Measurements from ENCODE around the gene TTC23. TPM values are rescaled to one million over a fixed set of nuclear protein-coding genes. Genes with fewer than 3 reads are reported as not detected.

Gene TTC23
- total and polyA plus RNA-seq, 7 experiments from 2014 or later: 0.34 to 4.0 (median 0.92) TPM

GRCh38 chr15:99165020-99165790 is 84.2 kb downstream of the TTC23 start:
- no peak for DNase-seq
- peak overlapping the region in 1 of 9 donors; percentile 26 for H3K27ac Mint-ChIP-seq
- H3K27me3 ChIP-seq (ENCODE audit: control insufficient read depth in 2 of 2, insufficient read depth in 2 of 2, low read length in 2 of 2): no peaks in the 10 kb centered on the region
- ATAC-seq: no peak
- H3K4me1 ChIP-seq (ENCODE audit: control insufficient read depth in 2 of 2, insufficient read depth in 2 of 2, low read length in 2 of 2): peaks cover 0 to 6% of the 10 kb centered on the region in 2 donors
- H3K4me3 Mint-ChIP-seq: no peak overlapping the region
- no peak overlapping the region for H3K4me3 ChIP-seq (ENCODE audit: low read length)
- intact Hi-C loops (cut with micrococcal nuclease): no loop called here
- no peaks in the 10 kb centered on the region for H3K27me3 Mint-ChIP-seq
- H3K36me3 Mint-ChIP-seq: no peaks in the 10 kb centered on the region
- ChIA-PET POLR2A (no interaction called here), CTCF (no interaction called here)
- H3K4me1 Mint-ChIP-seq: peaks cover 0 to 24% (median 19%) of the 10 kb centered on the region in 7 donors
- no peak overlapping the region for H3K27ac ChIP-seq (ENCODE audit: low read depth, low read length)
- H3K9me3 Mint-ChIP-seq: no peaks in the 10 kb centered on the region
- H3K36me3 ChIP-seq (ENCODE audit: control insufficient read depth in 2 of 3, insufficient read depth in 3 of 3, low read length in 3 of 3): no peaks in the 10 kb centered on the region
- H3K9me3 ChIP-seq (ENCODE audit: control insufficient read depth in 2 of 3, low read length in 3 of 3): no peaks in the 10 kb centered on the region

GRCh38 chr15:99164119-99164518 is 85.3 kb downstream of the TTC23 start:
- DNase-seq (no peak), ATAC-seq (no peak)
- Histone ChIP-seq H3K36me3 (ENCODE audit: control insufficient read depth in 2 of 3, insufficient read depth in 3 of 3, low read length in 3 of 3) (no peaks in the 10 kb centered on the region), H3K27me3 (ENCODE audit: control insufficient read depth in 2 of 2, insufficient read depth in 2 of 2, low read length in 2 of 2) (no peaks in the 10 kb centered on the region), H3K4me1 (ENCODE audit: control insufficient read depth in 2 of 2, insufficient read depth in 2 of 2, low read length in 2 of 2) (peaks cover 0 to 6% of the 10 kb centered on the region in 2 donors), H3K9me3 (ENCODE audit: control insufficient read depth in 2 of 3, low read length in 3 of 3) (no peaks in the 10 kb centered on the region), H3K4me3 (ENCODE audit: low read length) (no peak overlapping the region), H3K27ac (ENCODE audit: low read depth, low read length) (no peak overlapping the region)
- H3K4me3 Mint-ChIP-seq: no peak overlapping the region
- peak overlapping the region in 1 of 9 donors; percentile 18 for H3K27ac Mint-ChIP-seq
- H3K27me3 Mint-ChIP-seq: no peaks in the 10 kb centered on the region
- H3K36me3 Mint-ChIP-seq: peaks cover 0 to 4% (median 0%) of the 10 kb centered on the region in 5 donors
- H3K4me1 Mint-ChIP-seq: peaks cover 0 to 24% (median 19%) of the 10 kb centered on the region in 7 donors
- H3K9me3 Mint-ChIP-seq: no peaks in the 10 kb centered on the region
- POLR2A ChIA-PET: no interaction called here
- intact Hi-C loops (cut with micrococcal nuclease): no loop called here
- CTCF ChIA-PET: no interaction called here

GRCh38 chr15:99163271-99164062 is 85.9 kb downstream of the TTC23 start:
- Mint-ChIP-seq H3K9me3 (no peaks in the 10 kb centered on the region), H3K36me3 (peaks cover 0 to 4% (median 0%) of the 10 kb centered on the region in 5 donors), H3K27me3 (no peaks in the 10 kb centered on the region), H3K4me3 (peak overlapping the region in 1 of 10 donors; percentile 29), H3K27ac (peak overlapping the region in 3 of 9 donors; percentile 38 to 83 (median 57)), H3K4me1 (peaks cover 0 to 24% (median 19%) of the 10 kb centered on the region in 7 donors)
- no peak for DNase-seq
- Histone ChIP-seq H3K27ac (ENCODE audit: low read depth, low read length) (no peak overlapping the region), H3K27me3 (ENCODE audit: control insufficient read depth in 2 of 2, insufficient read depth in 2 of 2, low read length in 2 of 2) (no peaks in the 10 kb centered on the region), H3K4me3 (ENCODE audit: low read length) (no peak overlapping the region), H3K9me3 (ENCODE audit: control insufficient read depth in 2 of 3, low read length in 3 of 3) (no peaks in the 10 kb centered on the region), H3K36me3 (ENCODE audit: control insufficient read depth in 2 of 3, insufficient read depth in 3 of 3, low read length in 3 of 3) (no peaks in the 10 kb centered on the region), H3K4me1 (ENCODE audit: control insufficient read depth in 2 of 2, insufficient read depth in 2 of 2, low read length in 2 of 2) (peaks cover 0 to 6% of the 10 kb centered on the region in 2 donors)
- POLR2A ChIA-PET: no interaction called here
- CTCF ChIA-PET: no interaction called here
- intact Hi-C loops (cut with micrococcal nuclease): no loop called here
- peak; percentile 37 for ATAC-seq

GRCh38 chr15:99158626-99159412 is 90.6 kb downstream of the TTC23 start:
- H3K4me1 Mint-ChIP-seq: peaks cover 0 to 20% (median 14%) of the 10 kb centered on the region in 7 donors
- Histone ChIP-seq H3K9me3 (ENCODE audit: control insufficient read depth in 2 of 3, low read length in 3 of 3) (no peaks in the 10 kb centered on the region), H3K4me3 (ENCODE audit: low read length) (no peak overlapping the region), H3K27me3 (ENCODE audit: control insufficient read depth in 2 of 2, insufficient read depth in 2 of 2, low read length in 2 of 2) (no peaks in the 10 kb centered on the region), H3K36me3 (ENCODE audit: control insufficient read depth in 2 of 3, insufficient read depth in 3 of 3, low read length in 3 of 3) (no peaks in the 10 kb centered on the region), H3K4me1 (ENCODE audit: control insufficient read depth in 2 of 2, insufficient read depth in 2 of 2, low read length in 2 of 2) (peaks cover 0 to 6% of the 10 kb centered on the region in 2 donors), H3K27ac (ENCODE audit: low read depth, low read length) (no peak overlapping the region)
- no peak for DNase-seq
- ChIA-PET POLR2A (no interaction called here), CTCF (no interaction called here)
- no peak overlapping the region for H3K4me3 Mint-ChIP-seq
- no peaks in the 10 kb centered on the region for H3K27me3 Mint-ChIP-seq
- H3K27ac Mint-ChIP-seq: no peak overlapping the region
- ATAC-seq: no peak
- intact Hi-C loops (cut with micrococcal nuclease): no loop called here
- no peaks in the 10 kb centered on the region for H3K9me3 Mint-ChIP-seq
- H3K36me3 Mint-ChIP-seq: peaks cover 0 to 4% (median 0%) of the 10 kb centered on the region in 5 donors

- DNase-seq (no peak), ATAC-seq (no peak)
- Histone ChIP-seq H3K27ac (ENCODE audit: low read depth, low read length) (no peak overlapping the region), H3K4me3 (ENCODE audit: low read length) (no peak overlapping the region), H3K36me3 (ENCODE audit: control insufficient read depth in 2 of 3, insufficient read depth in 3 of 3, low read length in 3 of 3) (no peaks in the 10 kb centered on the region), H3K4me1 (ENCODE audit: control insufficient read depth in 2 of 2, insufficient read depth in 2 of 2, low read length in 2 of 2) (no peaks in the 10 kb centered on the region), H3K27me3 (ENCODE audit: control insufficient read depth in 2 of 2, insufficient read depth in 2 of 2, low read length in 2 of 2) (peaks cover 0 to 3% of the 10 kb centered on the region in 2 donors), H3K9me3 (ENCODE audit: control insufficient read depth in 2 of 3, low read length in 3 of 3) (no peaks in the 10 kb centered on the region)
- peaks cover 0 to 9% (median under 1%) of the 10 kb centered on the region in 7 donors for H3K4me1 Mint-ChIP-seq
- intact Hi-C loops (cut with micrococcal nuclease): no loop called here
- ChIA-PET CTCF (no interaction called here), POLR2A (interaction anchor here (0.7 kb wide), 1 partner anchor 601 kb away, joined by 3 read pairs; no protein-coding TSS in a partner anchor)
- H3K27ac Mint-ChIP-seq: no peak overlapping the region
- peaks cover 0 to 4% (median 0%) of the 10 kb centered on the region in 5 donors for H3K36me3 Mint-ChIP-seq
- H3K4me3 Mint-ChIP-seq: no peak overlapping the region
- no peaks in the 10 kb centered on the region for H3K9me3 Mint-ChIP-seq
- H3K27me3 Mint-ChIP-seq: no peaks in the 10 kb centered on the region
Measured at GRCh38 chr15:99157456-99157855, 91.9 kb downstream of the TTC23 start.

- Histone ChIP-seq H3K9me3 (ENCODE audit: control insufficient read depth in 2 of 3, low read length in 3 of 3) (no peaks in the 10 kb centered on the region), H3K36me3 (ENCODE audit: control insufficient read depth in 2 of 3, insufficient read depth in 3 of 3, low read length in 3 of 3) (no peaks in the 10 kb centered on the region), H3K4me3 (ENCODE audit: low read length) (no peak overlapping the region), H3K27me3 (ENCODE audit: control insufficient read depth in 2 of 2, insufficient read depth in 2 of 2, low read length in 2 of 2) (peaks cover 0 to 3% of the 10 kb centered on the region in 2 donors), H3K4me1 (ENCODE audit: control insufficient read depth in 2 of 2, insufficient read depth in 2 of 2, low read length in 2 of 2) (no peaks in the 10 kb centered on the region), H3K27ac (ENCODE audit: low read depth, low read length) (no peak overlapping the region)
- CTCF ChIA-PET: no interaction called here
- H3K27me3 Mint-ChIP-seq: peaks cover 0 to 2% (median 0%) of the 10 kb centered on the region in 5 donors
- H3K27ac Mint-ChIP-seq: no peak overlapping the region
- no peaks in the 10 kb centered on the region for H3K9me3 Mint-ChIP-seq
- H3K4me1 Mint-ChIP-seq: peaks cover 0 to 9% (median 0%) of the 10 kb centered on the region in 7 donors
- POLR2A ChIA-PET: no interaction called here
- H3K36me3 Mint-ChIP-seq: peaks cover 0 to 4% (median 0%) of the 10 kb centered on the region in 5 donors
- intact Hi-C loops (cut with micrococcal nuclease): no loop called here
- no peak overlapping the region for H3K4me3 Mint-ChIP-seq
- DNase-seq (no peak), ATAC-seq (no peak)
Measured at GRCh38 chr15:99155961-99156443, 93.4 kb downstream of the TTC23 start.

All from naive thymus-derived CD4-positive, alpha-beta T cell (primary cell).